Suppressor macrophage treated with lipopolysaccharide for 1 hour (primary cell): Measurements from ENCODE around the gene ICAM3.
A peak's percentile ranks its signal among the peaks of the same experiment; 100 is the strongest.
"Not testable (repeated sequence)": the region's sequence is repeated elsewhere in the genome, so short reads cannot be mapped to it uniquely, and the experiment has no call there.

Experiments used
- DNase-seq, 3 donors: peaks; one replicate each; pipeline ENCODE4 v3.0.0-alpha.2; 2020 to 2022

ICAM3 gene, protein sequence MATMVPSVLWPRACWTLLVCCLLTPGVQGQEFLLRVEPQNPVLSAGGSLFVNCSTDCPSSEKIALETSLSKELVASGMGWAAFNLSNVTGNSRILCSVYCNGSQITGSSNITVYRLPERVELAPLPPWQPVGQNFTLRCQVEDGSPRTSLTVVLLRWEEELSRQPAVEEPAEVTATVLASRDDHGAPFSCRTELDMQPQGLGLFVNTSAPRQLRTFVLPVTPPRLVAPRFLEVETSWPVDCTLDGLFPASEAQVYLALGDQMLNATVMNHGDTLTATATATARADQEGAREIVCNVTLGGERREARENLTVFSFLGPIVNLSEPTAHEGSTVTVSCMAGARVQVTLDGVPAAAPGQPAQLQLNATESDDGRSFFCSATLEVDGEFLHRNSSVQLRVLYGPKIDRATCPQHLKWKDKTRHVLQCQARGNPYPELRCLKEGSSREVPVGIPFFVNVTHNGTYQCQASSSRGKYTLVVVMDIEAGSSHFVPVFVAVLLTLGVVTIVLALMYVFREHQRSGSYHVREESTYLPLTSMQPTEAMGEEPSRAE

DNA sequence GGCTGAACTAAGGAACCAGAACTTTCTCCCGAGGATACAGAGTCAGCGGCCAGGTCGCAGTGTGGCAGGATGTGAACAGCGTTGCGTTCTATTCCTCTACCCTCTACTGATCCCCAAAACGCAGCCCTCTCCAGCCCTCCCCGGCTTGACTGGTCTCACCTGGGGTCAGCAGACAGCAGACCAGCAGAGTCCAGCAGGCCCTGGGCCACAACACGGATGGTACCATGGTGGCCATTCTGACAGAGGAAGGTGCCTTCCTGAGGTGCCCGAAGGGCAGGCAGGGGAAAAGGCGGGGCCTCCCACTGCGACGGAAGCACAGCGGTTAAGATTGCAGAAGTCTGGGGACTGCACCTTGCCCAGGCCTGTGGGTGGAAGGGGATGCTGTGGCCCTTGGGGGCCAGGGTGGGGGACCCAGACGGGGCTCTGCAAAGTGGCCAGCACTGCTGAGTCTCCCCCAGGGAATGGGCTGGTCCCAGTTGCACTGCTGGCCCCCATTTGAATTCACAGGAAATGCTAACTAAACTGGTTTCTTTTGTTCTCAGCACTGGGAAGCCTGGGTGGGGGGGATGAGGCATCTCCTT is at the start of gene ICAM3:
TSS of gene ICAM3 (minus strand) at position 245 of the 581 bp plus-strand sequence. CDS start at position 235, 10 bp downstream.
- peak; percentile 50 to 69 (median 53) for DNase-seq

DNA sequence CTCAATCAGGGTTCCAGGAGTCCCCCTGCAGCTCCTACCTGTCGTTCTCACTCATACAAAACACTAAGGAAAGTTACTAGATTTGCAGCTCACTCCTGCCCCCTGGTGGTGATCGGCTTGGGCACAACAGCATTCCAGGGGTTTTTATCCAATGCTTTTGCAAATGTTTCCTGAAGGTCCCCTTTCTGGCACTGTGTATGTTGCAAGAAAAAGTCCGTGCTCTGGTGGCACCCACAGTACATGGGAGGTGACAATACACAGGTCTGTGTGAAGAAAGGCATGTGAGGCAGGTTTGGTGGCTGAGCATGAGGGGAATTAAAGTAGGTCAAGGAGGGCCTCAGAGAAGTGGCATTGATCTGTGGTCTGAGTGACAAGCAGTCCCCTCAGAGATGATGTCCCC is 49.5 kb upstream of the ICAM3 start:
- DNase-seq, result peak; percentile 84 to 93 (median 88)

DNA sequence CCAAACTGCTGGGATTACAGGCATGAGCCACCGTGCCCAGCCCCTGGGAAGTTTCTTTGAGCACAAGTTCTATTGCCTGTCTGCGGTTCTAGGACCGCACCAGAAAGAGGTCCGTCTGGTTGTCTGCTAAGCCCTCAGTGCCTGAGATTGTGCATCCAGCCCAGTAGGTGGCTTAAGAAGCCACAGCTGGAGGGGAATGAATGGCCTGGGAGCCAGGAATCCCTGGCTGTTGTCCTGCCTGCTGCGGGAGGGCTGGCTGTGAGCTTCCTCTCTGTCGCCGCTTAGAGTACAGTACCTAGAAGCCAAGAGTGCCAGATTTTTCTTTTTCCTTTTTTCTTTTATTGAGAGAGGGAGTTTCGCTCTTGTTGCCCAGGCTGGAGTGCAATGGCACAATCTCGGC is 45.2 kb upstream of the ICAM3 start:
- no peak for DNase-seq

GRCh38 chr19:10383223-10383499 is 43.7 kb upstream of the ICAM3 start:
- DNase-seq, result not testable (repeated sequence)

DNA sequence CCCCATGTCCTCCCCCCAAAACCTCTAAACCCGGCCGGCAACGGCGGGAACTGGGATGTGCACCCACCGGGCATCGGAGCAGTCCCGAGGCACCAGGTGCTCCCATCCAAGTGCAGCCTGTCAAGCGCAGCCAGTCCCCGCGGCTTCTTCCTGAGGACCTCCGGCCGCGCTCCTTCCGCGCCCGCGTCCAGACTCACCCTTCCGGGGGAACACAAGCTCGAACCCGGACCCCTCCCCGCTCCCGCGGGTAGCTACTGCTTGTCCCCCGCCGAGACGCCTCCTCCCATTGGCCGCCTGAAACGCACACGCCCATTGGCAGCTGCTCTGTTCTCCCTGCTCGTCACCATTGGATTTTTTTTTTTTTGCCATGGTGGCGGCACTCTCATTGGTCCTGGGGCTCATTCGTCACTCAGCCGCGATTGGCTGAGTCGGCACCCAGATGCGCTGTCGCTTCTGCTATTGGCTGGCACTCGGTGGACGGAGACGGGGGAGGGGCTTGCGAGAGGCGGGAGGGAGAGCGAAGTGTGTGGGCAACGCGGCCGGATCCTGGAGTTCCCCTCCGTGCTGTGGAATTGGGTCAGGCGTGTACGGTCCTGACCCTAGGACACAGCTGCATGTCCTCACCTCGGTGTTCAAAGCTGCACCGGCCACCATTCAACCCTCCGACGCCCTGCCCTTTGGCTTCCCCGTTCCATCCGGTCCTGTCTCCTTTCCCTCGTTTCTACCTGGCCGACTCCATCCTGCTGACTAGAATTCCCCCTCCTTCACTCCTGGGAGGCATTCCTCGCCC is 41.1 kb upstream of the ICAM3 start, which contains the start of gene TYK2:
TSS of gene TYK2 (minus strand) at position 260 of the 790 bp plus-strand sequence. CDS start 2,166 bp downstream, outside the sequence.
- peak; percentile 98 to 99 (median 99) for DNase-seq

DNA sequence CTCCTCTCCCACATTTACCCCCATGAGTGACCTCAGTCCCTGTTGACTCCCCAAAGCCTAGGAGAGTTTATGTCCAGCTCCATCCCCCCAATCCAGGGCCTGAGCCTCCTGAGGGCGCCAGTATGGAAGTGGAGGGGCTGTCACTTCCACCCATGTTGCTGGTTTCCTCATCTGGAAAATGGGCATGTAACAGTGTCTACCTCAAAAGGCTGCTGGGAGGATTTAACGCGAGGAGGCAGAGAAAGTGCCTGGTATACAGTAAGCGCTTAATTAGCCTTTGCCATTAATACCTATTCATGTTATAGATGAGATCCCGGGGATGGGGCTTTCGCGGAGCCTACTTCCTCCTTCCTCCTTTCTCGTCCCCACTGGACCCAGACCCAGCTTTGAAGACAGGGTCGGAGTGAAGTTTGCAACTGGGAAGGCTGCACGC is 40.5 kb upstream of the ICAM3 start:
- DNase-seq, result peak in 1 of 3 donors; percentile 35

- DNase-seq, result peak in 2 of 3 donors; percentile 42 to 50
Observed at GRCh38 chr19:10378124-10378523, 38.7 kb upstream of the ICAM3 start.

- not testable (repeated sequence) for DNase-seq
Observed at GRCh38 chr19:10377140-10377640, 37.8 kb upstream of the ICAM3 start.

GRCh38 chr19:10374931-10375330 is 35.5 kb upstream of the ICAM3 start:
- peak in 2 of 3 donors; percentile 43 to 44 for DNase-seq

DNA sequence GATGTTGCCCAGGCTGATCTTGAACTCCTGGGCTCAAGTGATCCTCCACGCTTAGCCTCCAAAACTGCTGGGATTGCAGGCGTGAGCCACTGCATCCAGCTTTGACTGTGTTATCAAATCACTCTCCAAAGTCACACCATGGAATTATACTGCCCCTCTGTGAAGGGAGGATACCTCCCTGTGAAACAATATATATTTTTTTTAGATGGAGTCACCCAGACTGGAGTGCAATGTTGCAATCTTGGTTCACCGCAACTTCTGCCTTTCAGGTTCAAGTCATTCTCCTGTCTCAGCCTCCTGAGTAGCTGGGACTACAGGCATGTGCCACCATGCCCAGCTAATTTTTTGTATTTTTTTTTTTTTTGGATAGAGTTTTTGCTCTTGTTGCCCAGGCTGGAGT is 33.3 kb upstream of the ICAM3 start:
- peak; percentile 61 to 81 (median 80) for DNase-seq

DNA sequence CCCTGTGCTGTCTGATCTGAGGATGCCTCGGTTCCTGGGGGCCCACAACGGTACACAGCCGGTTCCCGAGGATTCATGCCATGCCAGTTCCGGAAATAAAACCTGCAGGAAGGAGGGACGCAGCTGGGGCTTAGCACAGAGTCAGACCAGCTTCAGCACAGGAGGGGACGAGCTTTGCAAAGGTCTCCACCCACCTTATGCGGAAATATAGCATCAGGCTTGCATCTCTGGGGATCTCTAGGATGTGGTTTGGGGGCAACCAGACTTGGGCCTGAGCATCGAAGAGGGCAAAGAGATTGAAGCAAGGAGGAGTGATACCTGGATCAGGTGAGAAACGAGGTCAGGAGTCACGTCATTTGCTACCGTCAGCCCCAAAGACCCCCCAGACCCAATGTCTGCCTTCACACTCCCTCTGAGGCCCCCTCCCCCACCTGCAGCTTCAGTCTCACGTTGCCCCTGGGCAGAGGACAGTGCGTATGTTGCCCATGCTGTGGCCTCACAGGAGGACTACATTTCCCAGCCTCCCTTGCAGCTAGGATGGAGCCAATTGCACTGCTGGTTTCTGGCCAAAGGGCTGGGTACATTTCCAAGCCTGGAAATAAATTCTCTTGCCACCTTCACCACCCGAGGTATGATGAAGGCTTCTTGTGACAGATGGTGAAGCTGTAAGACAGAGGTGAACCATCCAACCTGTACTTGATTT is 28.8 kb upstream of the ICAM3 start:
- no peak for DNase-seq

DNA sequence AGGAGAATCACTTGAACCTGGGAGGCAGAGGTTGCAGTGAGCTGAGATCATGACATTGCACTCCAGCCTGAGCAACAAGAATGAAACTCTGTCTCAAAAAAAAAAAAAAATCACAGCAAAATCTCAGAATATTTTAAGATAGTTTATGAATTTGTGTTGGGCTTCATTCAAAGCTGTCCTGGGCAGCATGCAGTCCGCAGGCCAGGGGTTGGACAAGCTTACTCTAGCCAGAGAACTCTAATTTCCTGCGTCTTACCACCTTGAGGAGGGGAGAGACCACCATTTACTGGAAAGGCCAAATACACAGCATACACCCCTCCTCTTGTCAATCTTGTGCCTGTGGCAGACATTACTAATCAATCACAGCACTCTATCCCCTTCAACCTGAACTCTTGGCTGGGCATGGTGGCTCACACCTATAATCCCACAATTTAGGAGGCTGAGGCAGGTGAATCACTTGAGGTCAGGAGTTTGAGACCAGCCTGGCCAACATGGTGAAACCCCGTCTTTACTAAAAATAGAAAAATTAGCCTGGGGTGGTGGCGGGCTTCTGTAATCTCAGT is 27.6 kb upstream of the ICAM3 start:
- DNase-seq, result not testable (repeated sequence)

GRCh38 chr19:10365518-10365917 is 26.1 kb upstream of the ICAM3 start:
- no peak for DNase-seq

DNA sequence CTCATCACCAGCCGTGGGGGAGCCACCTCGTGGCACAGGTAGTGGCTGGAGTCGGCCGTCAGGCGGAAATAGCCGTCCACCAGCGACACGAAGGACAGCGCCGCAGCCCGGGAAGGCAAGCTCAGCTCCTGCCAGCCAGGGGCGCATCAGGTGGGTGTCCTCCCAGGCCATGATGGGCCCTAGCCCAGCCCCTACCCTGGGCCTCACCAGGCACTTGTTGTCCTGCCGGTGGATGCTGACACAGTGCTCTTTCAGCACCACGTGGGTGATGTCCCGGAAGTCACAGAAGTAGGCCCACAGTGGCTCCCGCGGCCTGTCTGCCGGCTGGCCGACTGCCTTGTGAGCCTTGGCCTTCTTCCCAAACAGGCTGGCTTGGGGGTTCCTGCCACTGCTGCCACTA is 25.2 kb upstream of the ICAM3 start:
- DNase-seq, result no peak

DNA sequence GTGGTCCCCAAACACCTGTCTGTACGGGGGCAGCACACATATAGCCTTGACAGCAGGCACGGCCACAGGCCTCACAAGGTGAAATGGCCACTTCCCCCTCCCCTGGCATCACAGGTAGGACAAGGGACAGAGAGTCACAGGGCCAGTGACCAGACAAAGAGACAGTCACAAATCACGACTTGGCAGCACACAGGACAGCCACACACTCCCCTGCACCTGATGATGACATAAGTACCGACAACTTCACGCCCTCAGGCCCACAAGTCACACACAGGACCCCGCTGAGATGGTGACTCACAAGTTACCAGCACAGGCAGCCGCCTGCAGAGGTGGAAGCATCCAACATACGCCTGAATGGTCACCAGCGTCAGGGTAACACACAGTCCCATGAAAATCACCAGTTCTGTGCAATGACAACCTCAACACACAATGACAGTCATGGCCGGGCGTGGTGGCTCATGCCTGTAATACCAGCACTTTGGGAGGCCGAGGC is 24.4 kb upstream of the ICAM3 start:
- DNase-seq, result no peak

GRCh38 chr19:10362259-10362658 is 22.8 kb upstream of the ICAM3 start:
- no peak for DNase-seq

- no peak for DNase-seq
Observed at GRCh38 chr19:10361569-10362011, 22.2 kb upstream of the ICAM3 start.

GRCh38 chr19:10356431-10356830 is 17.0 kb upstream of the ICAM3 start:
- no peak for DNase-seq

DNA sequence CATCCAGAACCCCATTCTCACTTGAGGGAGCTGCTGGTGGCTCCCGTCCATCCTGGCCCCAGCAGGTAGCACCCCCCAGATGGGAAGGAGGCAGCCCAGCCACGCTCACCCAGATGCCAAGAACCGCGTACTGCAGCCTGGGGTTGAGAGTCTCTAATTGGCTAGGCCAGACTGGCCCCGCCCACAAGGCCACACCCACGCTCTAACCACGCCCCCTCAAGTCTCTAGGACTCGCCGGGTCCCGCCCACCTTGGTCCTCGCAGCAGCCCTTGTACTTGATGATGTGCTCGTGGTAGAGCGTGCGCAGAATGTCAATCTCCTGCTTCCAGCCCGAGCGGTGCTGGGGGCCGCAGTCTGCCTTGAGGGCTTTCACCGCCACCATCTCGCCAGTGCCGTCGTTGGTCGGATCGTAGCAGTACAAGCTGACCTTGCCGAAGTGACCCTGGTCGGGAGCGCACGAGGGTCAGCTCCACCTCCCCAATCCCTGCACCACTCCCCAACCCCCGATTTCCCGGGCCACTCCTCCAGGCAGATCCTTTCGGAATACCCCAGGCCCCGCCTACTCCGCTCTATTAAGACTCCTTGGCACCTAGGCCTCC is 14.5 kb upstream of the ICAM3 start:
- DNase-seq, result peak; percentile 33 to 58 (median 39)

- no peak for DNase-seq
Observed at GRCh38 chr19:10352764-10353671, 13.6 kb upstream of the ICAM3 start.
